OCI-LY1 (cell line): ENCODE measurements around the gene LONRF2.

Experiments
- H2AFZ ChIP-seq: fragments of 200-600 bp; sonication (generic), shearing (Covaris generic); 2 replicates; pipeline ENCODE4 v1.6.0; 2014; ENCODE audit warnings: antibody characterized with exemption, mild to moderate bottlenecking, low read length
- H3F3A ChIP-seq: fragments of 200-600 bp; sonication (generic), shearing (Covaris generic); 2 replicates; pipeline ENCODE4 v1.6.0; 2014; ENCODE audit warnings: mild to moderate bottlenecking, antibody characterized with exemption, low read length, moderate library complexity; ENCODE audit not compliant: insufficient read depth
- H3K27ac ChIP-seq: fragments of 200-600 bp; sonication (generic); 2 replicates; pipeline ENCODE4 v1.5.1; 2014; ENCODE audit warnings: low read length, mixed run types, mild to moderate bottlenecking, low read depth; ENCODE audit not compliant: poor library complexity, severe bottlenecking
- H3K27me3 ChIP-seq: fragments of 200-600 bp; sonication (generic); 2 replicates; pipeline ENCODE4 v1.6.0; 2014; ENCODE audit warnings: antibody characterized with exemption, mild to moderate bottlenecking, low read length, moderate library complexity; ENCODE audit not compliant: insufficient read depth
- H3K36me3 ChIP-seq: fragments of 200-600 bp; sonication (generic); 2 replicates; pipeline ENCODE4 v1.6.1; 2014; ENCODE audit warnings: mild to moderate bottlenecking, antibody characterized with exemption, low read length, moderate library complexity, mixed read lengths; ENCODE audit not compliant: insufficient read depth
- H3K4me1 ChIP-seq: fragments of 200-600 bp; sonication (generic); 2 replicates; pipeline ENCODE4 v1.5.1; 2014; ENCODE audit warnings: mild to moderate bottlenecking, low read length, moderate library complexity; ENCODE audit not compliant: insufficient read depth, severe bottlenecking
- H3K4me2 ChIP-seq: fragments of 200-600 bp; sonication (generic), shearing (Covaris generic); 2 replicates; pipeline ENCODE4 v1.6.1; 2014; ENCODE audit warnings: low read length
- H3K4me3 ChIP-seq: fragments of 200-600 bp; sonication (generic); 2 replicates; pipeline ENCODE4 v1.5.1; 2014; ENCODE audit warnings: low read length, low read depth, mild to moderate bottlenecking, mixed read lengths; ENCODE audit not compliant: poor library complexity, severe bottlenecking
- H3K79me2 ChIP-seq: fragments of 200-600 bp; shearing (Covaris generic); 2 replicates; pipeline ENCODE4 v1.6.1; 2016; ENCODE audit warnings: mixed run types, low read length, mixed read lengths; ENCODE audit not compliant: insufficient read depth
- H3K9ac ChIP-seq: fragments of 200-600 bp; sonication (generic), shearing (Covaris generic); 2 replicates; pipeline ENCODE4 v1.6.1; 2014; ENCODE audit warnings: mild to moderate bottlenecking, low read length, mixed read lengths
- H3K9me2 ChIP-seq: fragments of 200-600 bp; sonication (generic), shearing (Covaris generic); 2 replicates; pipeline ENCODE4 v1.6.1; 2014; ENCODE audit warnings: low read depth, mild to moderate bottlenecking, low read length, mixed read lengths
- H3K9me3 ChIP-seq: fragments of 200-600 bp; shearing (Covaris generic); 2 replicates; pipeline ENCODE4 v1.6.1; 2014; ENCODE audit warnings: low read length, mixed read lengths
- H4K20me1 ChIP-seq: fragments of 200-600 bp; sonication (generic), shearing (Covaris generic); 2 replicates; pipeline ENCODE4 v1.6.0; 2016; ENCODE audit warnings: mild to moderate bottlenecking, low read length; ENCODE audit not compliant: insufficient read depth
- CTCF ChIP-seq: fragments of 200-600 bp; sonication (generic), shearing (Covaris generic); IDR thresholded peaks from 2 replicates; pipeline ENCODE4 v1.5.1; 2017; ENCODE audit warnings: mild to moderate bottlenecking, antibody characterized with exemption, low read length, moderate library complexity, mixed read lengths
- EZH2 ChIP-seq: fragments of 200-600 bp; sonication (generic), shearing (Covaris generic); IDR thresholded peaks from 2 replicates; pipeline ENCODE4 v1.8.0; 2017; ENCODE audit warnings: borderline replicate concordance, mixed run types, mild to moderate bottlenecking, antibody characterized with exemption, low read length, moderate library complexity, mixed read lengths

LONRF2 gene

GRCh38 chr2:100289020-100289419, 33.3 kb downstream of the LONRF2 start:
- Histone ChIP-seq H4K20me1 (no peaks in the 10 kb centered on the region), H3K4me1 (peaks cover 4% of the 10 kb centered on the region), H3K4me2 (no peak overlapping the region)

GRCh38 chr2:100286318-100286717, 36.0 kb downstream of the LONRF2 start:
- no peaks in the 10 kb centered on the region for H4K20me1 ChIP-seq
- H3K79me2 ChIP-seq = no peaks in the 10 kb centered on the region
- no peak overlapping the region for H3K27ac ChIP-seq
- no peak overlapping the region for H3K4me2 ChIP-seq
- H3K4me1 ChIP-seq = peaks cover 4% of the 10 kb centered on the region
- peaks cover 3% of the 10 kb centered on the region; the same call in 1 of the 2 replicates for H3K27me3 ChIP-seq
- H2AFZ ChIP-seq = no peak overlapping the region
- H3K4me3 ChIP-seq = no peak overlapping the region
- H3K9me3 ChIP-seq = no peaks in the 10 kb centered on the region
- H3K9ac ChIP-seq = no peak overlapping the region
- H3K36me3 ChIP-seq = no peaks in the 10 kb centered on the region
- TF ChIP-seq EZH2 (no peak), CTCF (no peak)
- no peaks in the 10 kb centered on the region for H3K9me2 ChIP-seq
- H3F3A ChIP-seq = no peaks in the 10 kb centered on the region

More at GRCh38 chr2:100289020-100289419, 33.3 kb downstream of the LONRF2 start:
- Histone ChIP-seq H3K9me2 (no peaks in the 10 kb centered on the region), H3K79me2 (no peaks in the 10 kb centered on the region), H3K9me3 (no peaks in the 10 kb centered on the region), H3K27ac (no peak overlapping the region), H2AFZ (no peak overlapping the region), H3F3A (no peaks in the 10 kb centered on the region), H3K4me3 (no peak overlapping the region), H3K27me3 (no peaks in the 10 kb centered on the region; the same call in 1 of the 2 replicates), H3K9ac (no peak overlapping the region), H3K36me3 (no peaks in the 10 kb centered on the region)
- no peak for TF ChIP-seq EZH2
- TF ChIP-seq CTCF = no peak

- no peaks in the 10 kb centered on the region for H3K79me2 ChIP-seq
- no peaks in the 10 kb centered on the region for H4K20me1 ChIP-seq
- TF ChIP-seq CTCF = no peak
- no peak for TF ChIP-seq EZH2
- H3K9me3 ChIP-seq = no peaks in the 10 kb centered on the region
- H3F3A ChIP-seq = no peaks in the 10 kb centered on the region
- H3K9me2 ChIP-seq = no peaks in the 10 kb centered on the region
- no peak overlapping the region for H2AFZ ChIP-seq
- H3K4me3 ChIP-seq = no peak overlapping the region
- no peak overlapping the region for H3K4me2 ChIP-seq
- H3K36me3 ChIP-seq = no peaks in the 10 kb centered on the region
- no peak overlapping the region for H3K9ac ChIP-seq
- H3K4me1 ChIP-seq = peaks cover 4% of the 10 kb centered on the region
- peaks cover 3% of the 10 kb centered on the region; the same call in 1 of the 2 replicates for H3K27me3 ChIP-seq
- H3K27ac ChIP-seq = no peak overlapping the region
These were observed 36.6 kb downstream of the LONRF2 start for GRCh38 chr2:100285691-100286090.
